Measurements from ENCODE around the gene TMPRSS3.
"Not testable (repeated sequence)": the region's sequence is repeated elsewhere in the genome, so short reads cannot be mapped to it uniquely, and the experiment has no call there.

The TMPRSS3 gene

DNA sequence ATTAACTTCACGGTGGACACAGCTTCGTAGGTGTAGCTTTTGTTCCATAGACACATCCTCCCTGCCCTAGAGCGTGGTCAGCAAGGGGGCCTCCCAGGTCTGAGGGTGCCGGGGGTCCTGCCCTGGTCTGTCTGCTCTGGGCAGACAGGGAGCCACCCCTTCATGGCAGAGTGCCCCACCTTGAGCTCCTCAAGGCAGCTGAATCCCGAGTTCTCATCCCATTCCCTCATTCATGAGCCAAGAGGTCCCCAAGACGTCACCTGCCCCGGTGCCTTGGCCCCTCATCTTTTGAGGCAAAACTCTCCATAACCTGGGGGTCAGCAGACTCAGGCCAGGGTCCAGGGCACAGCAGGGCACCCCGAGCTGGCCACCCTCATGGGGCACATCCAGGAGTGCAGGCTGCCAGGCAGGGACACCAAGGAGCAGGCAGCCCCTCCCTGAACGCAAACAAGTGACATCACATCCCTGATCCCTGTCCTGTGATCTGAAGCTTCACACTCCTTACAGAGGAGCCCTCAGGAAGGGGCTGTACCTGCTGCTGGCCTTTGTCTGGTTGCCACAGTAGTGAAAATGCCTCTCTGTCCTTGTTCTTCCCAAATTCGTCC is 31.1 kb upstream of the TMPRSS3 start:
- DNase-seq = no peak

GRCh38 chr21:42426424-42426823 is 30.6 kb upstream of the TMPRSS3 start:
- DNase-seq = no peak

- DNase-seq = no peak
These were observed 29.7 kb upstream of the TMPRSS3 start for GRCh38 chr21:42425591-42425990.

GRCh38 chr21:42424914-42425541 is 29.2 kb upstream of the TMPRSS3 start:
- DNase-seq = peak; percentile 56 to 89 (median 72)

DNA sequence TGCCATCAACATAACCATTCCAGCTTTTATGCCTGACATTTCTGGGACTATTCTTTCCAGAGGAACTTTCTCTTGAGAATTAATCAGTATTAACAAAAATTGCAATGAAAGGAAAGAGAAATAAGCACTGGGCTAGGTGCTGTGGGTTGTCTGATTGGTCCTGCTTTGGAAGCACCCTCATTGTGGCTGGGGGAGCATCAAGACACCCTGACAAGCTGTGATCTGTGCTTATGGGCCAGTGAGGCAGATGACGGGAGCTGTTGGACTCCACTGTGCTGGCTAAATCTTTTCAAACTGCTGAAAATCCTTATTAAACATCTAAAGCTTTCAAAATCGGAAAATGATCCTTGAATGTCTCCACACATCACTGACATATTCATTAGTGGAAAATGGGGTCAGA is 27.8 kb upstream of the TMPRSS3 start:
- DNase-seq = no peak

DNA sequence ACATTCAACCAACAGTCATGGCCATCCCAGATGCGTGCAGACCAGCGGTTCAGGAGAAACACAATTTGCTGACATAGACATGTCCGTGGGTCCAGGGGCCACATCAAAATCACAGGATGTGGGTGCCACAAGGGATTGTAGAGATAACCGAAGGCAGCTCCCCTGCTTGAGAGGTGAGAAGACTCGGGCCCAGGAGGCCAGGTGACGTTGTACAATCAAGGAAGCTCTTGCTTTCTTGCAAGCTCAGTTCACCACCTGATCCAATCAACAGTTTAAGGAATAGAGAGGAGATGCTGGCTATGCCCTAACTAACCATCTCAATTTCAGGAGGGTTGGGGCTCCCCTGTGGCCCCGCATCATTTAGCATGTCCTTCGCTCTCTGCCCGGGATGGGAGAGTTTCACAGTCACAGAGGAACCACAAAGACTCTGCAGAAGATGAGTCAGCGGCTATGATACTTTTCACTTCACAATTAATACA is 27.4 kb upstream of the TMPRSS3 start:
- peak in 1 of 6 experiments; percentile 15 for DNase-seq

DNA sequence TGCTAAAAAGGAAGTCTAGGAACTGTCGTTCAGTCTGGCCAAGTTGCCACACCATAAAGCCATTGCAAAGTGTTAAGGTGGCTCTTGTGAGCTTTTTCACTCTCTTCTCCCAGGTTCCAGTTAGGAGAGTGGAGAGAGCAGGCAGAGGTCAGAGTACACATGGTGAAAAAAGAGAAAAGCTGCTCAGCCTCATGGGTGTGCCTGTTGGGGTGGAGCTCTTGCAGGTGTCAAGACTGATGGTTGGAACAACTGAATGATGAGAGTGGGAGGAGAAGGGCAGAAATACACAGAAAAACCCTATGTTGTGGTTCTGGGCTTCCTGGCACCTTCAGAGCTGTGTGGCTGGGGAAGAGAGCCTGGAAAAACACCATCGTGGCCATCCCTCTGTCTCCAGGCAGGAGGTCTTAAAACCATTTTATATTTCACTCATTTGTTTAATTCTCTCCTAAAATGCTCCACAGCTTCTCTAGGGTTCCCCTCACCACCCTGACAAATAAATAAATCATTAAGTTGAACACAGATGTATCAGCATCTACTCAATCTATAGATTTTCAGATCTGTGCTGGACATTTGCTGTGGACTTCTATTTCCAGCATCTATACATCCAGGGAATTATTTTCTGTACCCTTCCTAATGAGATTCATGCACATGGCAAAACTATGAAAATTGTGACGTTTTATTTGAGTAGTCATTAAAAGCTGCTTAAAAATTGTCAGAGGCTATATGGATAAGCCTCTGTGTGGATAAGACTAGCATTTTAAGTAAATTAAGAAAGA is 25.4 kb upstream of the TMPRSS3 start:
- DNase-seq = no peak

GRCh38 chr21:42419845-42420244 is 24.0 kb upstream of the TMPRSS3 start:
- no peak for DNase-seq

DNA sequence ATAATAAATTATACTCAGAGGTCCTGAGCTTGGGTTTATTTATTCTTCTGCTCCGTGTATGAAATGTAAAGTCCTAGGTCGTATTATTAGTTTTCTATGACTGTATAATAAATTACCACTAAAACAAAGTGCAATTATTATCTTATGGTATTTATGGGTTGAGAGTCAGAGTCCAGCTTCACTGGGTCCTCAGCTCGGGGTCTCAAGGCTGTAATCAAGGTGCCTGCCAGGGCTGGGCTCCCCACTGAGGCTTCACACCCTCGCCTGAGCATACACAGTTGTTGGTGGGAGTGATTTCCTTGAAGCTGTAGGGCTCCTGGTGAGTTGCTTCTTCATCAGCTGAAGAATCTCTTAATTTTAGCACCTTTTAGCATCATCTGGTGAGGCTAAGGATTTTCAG is 23.0 kb upstream of the TMPRSS3 start:
- no peak for DNase-seq

DNA sequence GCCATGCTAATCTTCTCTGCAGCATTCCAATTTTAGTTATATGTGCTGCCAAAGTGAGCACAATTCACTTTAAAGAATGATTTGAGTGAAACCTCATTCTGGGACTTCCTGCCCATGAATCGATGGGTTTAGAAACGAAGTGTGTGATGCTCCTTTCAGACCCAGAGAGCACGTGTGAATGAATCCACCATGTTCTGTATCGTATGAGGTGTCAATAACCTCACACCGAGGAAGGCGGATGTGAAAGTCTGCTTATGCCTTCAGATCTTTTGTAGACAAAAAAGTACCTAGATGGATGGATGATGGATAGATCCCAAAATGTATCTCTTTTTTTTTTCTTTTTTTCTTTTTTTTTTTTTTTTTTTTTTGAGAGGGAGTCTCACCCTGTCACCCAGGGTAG is 21.7 kb upstream of the TMPRSS3 start:
- DNase-seq = peak in 2 of 6 experiments; percentile 31 to 49

GRCh38 chr21:42414928-42415769 is 19.3 kb upstream of the TMPRSS3 start:
- peak; percentile 63 to 89 (median 77) for DNase-seq

DNA sequence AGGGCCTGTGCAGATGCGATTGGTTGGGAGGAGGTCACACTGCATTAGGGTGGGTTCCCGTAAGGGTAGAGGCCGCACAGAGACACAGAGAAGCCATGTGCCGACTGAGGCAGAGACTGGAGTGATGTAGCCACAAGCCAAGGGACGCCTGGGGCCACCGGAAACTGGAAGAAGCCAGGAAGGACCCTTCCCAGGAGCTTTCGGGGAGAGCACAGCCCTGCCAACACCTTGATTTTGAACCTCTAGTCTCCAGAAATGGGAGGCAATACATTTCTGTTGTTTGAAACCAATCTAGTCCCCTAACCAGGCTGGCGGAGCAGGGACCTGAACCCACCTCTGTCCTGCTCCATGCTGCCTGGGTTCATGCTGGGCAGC is 18.7 kb upstream of the TMPRSS3 start:
- DNase-seq = no peak

DNA sequence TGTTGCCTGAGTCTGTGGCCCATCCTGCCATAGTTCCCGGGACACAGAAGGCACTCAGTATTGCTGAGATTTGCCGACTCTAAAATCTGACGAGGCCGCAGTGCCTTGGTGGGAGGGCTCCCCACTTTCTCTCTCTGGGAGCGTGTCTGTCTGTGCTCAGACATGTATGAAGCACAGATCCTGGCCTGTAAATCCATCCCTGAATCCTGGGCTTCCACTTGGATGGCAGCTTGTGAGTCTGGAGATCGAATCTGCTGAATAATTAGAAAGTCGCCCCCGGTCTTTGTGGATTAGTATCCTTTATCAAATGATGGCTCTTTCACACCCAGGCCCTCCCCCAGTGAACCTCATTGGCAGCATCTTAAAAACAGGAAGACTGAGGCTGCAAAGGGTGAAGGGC is 18.2 kb upstream of the TMPRSS3 start:
- no peak for DNase-seq

- no peak for DNase-seq
These were observed 17.6 kb upstream of the TMPRSS3 start for GRCh38 chr21:42413500-42413899.

DNA sequence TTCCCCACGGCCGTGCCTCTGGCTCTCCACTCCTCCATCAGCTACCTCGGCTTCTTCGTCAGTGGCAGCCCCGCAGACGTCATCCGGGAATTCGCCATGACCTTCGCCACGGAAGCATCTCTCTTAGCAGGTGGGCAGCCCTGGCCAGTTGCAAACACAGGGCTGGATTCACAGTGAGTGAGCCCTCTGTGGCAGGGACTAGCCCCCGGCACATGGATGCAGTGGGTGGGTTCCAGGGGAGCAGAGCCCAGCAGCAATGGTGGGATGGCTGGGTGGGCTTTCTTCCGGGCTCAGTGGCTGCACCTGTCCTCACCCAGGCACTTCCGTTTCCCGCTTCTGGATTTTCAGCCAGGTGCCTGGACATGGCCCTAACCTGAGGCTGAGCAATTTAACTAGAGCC is 17.2 kb upstream of the TMPRSS3 start:
- DNase-seq = no peak

- DNase-seq = no peak
These were observed 16.7 kb upstream of the TMPRSS3 start for GRCh38 chr21:42412636-42412933.

DNA sequence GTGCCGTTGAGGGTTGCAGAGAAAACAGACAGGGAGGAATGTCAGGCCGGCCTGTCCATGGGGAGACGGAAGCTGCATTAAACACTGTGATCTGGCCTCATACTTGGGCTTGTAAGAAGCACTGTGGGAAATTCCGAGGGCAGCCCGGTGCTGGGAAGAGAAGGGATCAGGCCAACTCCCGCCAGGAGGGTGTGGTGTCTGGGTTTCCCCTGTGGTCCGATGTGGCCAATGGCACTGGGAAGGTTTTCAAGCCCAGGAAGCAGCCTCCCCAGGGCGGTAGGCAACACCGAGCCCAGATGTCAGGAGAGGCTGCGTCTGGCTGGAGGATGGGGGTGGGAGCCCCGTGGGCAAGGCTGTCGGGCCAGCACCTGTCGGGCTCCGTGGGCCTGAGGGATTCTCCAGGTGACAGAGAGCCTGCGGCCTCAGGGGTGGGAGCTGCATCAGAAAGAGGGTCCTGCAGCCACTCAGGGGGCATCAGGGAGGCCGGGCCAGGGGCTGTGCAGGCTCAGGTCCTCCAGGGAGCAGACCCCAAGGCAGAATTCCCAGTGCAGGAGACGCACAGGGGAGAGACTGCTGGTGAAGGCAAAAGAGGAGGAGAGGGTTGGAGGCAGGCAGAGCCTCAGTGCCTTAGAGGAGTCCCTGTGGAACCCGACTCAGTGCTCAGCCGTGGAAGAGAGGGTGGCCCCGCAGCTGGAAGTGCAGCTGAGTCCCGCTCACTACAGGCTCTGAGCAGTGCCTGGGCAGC is 16.2 kb upstream of the TMPRSS3 start:
- DNase-seq = no peak

DNA sequence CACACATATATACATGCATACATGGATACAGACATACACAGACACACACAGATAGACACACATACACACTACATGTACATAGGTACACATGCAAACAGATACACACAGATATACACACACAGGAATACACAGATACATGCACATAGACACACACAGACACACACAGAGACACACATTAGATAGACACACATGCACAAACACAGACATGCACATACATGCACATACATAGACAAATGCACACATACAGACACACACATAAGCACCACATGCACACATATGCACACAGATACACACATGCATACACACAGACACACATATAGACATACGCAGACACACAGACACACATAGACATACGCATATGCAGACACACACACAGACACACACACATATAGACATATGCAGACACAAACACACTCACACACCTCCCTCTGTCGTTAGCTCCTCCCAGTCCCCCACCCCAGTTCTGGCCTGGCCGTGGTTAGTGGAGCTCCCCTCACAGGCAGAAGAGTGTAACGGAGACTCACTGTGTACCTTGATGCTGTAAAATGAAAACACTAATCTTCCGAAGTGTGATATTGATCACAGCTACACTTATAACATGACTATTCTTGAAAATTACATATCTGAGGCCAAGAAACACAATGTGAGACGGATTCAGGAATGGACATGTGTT is 15.5 kb upstream of the TMPRSS3 start:
- no peak for DNase-seq

DNA sequence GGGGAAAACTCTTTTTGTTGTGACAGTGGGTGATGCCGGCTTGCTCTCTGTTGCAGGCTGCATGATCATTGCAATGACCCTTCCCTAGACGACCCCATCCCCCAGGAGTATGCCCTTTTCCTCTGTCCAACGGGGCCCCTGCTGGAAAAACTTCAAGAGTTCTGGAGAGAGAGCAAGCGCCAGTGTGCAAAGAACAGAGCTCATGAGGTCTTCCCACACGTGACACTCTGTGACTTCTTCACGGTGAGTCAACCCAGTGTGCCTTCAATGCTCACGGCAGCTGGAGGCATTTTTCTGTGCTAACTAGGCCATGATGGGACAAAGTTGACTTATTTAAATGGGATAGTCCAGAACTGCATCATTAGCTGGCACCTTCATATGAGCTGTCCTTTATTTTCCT is 13.5 kb upstream of the TMPRSS3 start:
- no peak for DNase-seq

DNA sequence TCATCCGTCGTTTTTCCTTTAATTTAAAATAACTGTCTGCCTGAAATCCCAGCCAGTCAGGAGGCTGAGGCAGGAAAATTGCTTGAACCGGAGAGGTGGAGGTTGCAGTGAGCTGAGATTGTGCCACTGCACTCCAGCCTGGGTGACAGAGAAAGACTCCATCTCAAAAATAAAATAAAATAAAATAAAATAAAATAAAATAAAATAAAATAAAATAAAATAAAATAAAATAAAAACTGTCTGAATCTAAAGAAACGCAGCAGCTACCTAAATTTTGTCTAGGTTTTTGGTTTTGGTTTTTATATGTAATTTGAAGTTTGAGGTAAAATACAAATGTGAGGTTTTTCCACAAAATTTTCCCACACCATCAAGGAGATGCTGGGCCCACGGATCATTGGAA is 12.9 kb upstream of the TMPRSS3 start:
- not testable (repeated sequence) for DNase-seq

DNA sequence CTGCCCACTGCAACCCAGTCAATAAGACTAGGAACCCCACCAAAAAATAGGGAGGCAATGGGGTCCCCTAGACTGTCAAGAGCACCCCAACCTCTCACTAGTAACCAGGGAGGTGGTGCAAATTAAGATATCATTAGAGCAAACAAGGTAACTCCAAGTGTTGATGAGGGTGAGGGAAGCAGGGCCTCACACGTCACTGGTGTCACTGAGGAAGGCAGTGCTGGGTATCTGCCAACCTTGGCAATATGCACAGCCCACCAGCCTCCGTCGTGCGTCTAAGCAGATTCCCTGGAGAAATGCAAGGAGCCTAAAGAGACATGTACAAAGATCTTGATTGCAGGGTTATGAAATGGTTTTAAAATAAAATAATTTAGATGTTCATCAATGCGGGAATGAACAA is 11.6 kb upstream of the TMPRSS3 start:
- DNase-seq = no peak

- DNase-seq = no peak
These were observed 11.0 kb upstream of the TMPRSS3 start for GRCh38 chr21:42406866-42407265.
